ENCODE data around the gene STK10. TPM values are rescaled to one million over a fixed set of nuclear protein-coding genes. Genes with fewer than 3 reads are reported as not detected.

The STK10 gene
- total and polyA plus RNA-seq, 2 of the 8 experiments (the other 6 are each of a cell fraction or from before 2014, with no cell fraction given) = 10.5 to 21.4 TPM

DNA sequence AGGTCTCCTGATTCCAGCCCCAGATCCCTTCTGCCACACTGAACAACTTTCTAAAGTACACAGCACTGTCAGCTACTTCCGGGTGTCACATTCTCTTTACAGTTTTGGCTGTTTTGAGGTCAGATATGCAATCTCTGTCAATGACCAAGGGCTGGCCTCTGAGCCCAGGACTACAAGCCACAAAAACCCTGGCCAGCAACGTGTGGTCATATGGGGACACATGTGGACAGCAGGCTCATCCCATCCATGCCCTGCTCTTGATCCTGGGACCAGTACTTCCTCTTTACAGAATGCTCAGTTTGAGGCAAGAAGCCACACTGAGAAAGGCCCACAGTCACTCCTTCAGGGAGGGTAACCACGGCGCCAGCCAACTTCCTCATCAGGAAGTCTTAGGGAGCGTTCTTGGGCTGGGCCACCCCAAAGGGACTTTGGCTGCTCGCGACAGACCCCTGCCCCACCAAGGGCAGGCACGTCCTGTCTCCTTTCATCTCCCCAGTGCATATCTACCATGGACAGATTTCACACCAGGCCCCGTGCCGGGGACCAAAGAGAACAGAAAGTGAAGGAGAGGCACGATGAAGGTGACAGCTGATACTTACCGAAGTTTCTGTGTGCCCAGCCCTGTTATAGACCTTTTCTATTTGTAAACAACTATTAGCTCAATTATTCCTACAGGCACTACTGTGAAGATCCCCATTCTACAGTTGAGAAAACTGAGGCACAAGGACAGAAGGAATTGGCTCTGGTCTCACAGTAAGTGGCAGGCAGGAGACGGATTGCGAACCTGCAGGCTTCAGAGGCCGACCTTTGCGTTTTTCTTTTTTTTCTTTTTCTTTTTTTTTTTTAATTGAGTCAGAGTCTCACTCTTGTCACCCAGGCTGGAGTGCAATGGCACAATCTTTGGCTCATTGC, 37.3 kb downstream of the STK10 start (continued):
- TF ChIP-seq, protein P1, sequence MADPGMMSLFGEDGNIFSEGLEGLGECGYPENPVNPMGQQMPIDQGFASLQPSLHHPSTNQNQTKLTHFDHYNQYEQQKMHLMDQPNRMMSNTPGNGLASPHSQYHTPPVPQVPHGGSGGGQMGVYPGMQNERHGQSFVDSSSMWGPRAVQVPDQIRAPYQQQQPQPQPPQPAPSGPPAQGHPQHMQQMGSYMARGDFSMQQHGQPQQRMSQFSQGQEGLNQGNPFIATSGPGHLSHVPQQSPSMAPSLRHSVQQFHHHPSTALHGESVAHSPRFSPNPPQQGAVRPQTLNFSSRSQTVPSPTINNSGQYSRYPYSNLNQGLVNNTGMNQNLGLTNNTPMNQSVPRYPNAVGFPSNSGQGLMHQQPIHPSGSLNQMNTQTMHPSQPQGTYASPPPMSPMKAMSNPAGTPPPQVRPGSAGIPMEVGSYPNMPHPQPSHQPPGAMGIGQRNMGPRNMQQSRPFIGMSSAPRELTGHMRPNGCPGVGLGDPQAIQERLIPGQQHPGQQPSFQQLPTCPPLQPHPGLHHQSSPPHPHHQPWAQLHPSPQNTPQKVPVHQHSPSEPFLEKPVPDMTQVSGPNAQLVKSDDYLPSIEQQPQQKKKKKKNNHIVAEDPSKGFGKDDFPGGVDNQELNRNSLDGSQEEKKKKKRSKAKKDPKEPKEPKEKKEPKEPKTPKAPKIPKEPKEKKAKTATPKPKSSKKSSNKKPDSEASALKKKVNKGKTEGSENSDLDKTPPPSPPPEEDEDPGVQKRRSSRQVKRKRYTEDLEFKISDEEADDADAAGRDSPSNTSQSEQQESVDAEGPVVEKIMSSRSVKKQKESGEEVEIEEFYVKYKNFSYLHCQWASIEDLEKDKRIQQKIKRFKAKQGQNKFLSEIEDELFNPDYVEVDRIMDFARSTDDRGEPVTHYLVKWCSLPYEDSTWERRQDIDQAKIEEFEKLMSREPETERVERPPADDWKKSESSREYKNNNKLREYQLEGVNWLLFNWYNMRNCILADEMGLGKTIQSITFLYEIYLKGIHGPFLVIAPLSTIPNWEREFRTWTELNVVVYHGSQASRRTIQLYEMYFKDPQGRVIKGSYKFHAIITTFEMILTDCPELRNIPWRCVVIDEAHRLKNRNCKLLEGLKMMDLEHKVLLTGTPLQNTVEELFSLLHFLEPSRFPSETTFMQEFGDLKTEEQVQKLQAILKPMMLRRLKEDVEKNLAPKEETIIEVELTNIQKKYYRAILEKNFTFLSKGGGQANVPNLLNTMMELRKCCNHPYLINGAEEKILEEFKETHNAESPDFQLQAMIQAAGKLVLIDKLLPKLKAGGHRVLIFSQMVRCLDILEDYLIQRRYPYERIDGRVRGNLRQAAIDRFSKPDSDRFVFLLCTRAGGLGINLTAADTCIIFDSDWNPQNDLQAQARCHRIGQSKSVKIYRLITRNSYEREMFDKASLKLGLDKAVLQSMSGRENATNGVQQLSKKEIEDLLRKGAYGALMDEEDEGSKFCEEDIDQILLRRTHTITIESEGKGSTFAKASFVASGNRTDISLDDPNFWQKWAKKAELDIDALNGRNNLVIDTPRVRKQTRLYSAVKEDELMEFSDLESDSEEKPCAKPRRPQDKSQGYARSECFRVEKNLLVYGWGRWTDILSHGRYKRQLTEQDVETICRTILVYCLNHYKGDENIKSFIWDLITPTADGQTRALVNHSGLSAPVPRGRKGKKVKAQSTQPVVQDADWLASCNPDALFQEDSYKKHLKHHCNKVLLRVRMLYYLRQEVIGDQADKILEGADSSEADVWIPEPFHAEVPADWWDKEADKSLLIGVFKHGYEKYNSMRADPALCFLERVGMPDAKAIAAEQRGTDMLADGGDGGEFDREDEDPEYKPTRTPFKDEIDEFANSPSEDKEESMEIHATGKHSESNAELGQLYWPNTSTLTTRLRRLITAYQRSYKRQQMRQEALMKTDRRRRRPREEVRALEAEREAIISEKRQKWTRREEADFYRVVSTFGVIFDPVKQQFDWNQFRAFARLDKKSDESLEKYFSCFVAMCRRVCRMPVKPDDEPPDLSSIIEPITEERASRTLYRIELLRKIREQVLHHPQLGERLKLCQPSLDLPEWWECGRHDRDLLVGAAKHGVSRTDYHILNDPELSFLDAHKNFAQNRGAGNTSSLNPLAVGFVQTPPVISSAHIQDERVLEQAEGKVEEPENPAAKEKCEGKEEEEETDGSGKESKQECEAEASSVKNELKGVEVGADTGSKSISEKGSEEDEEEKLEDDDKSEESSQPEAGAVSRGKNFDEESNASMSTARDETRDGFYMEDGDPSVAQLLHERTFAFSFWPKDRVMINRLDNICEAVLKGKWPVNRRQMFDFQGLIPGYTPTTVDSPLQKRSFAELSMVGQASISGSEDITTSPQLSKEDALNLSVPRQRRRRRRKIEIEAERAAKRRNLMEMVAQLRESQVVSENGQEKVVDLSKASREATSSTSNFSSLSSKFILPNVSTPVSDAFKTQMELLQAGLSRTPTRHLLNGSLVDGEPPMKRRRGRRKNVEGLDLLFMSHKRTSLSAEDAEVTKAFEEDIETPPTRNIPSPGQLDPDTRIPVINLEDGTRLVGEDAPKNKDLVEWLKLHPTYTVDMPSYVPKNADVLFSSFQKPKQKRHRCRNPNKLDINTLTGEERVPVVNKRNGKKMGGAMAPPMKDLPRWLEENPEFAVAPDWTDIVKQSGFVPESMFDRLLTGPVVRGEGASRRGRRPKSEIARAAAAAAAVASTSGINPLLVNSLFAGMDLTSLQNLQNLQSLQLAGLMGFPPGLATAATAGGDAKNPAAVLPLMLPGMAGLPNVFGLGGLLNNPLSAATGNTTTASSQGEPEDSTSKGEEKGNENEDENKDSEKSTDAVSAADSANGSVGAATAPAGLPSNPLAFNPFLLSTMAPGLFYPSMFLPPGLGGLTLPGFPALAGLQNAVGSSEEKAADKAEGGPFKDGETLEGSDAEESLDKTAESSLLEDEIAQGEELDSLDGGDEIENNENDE (IDR thresholded peaks at IDR 0.05; ENCODE audit: insufficient replicate concordance, low read length) = no peak
- no peak for TF ChIP-seq ZNF274 (IDR thresholded peaks at IDR 0.05; ENCODE audit: borderline replicate concordance, extremely low read depth, low read length)
- TF ChIP-seq CHD2 (IDR thresholded peaks at IDR 0.05; ENCODE audit: low read length) = no peak
- no peak for TF ChIP-seq KDM5A (IDR thresholded peaks at IDR 0.05; ENCODE audit: low read length)
- TF ChIP-seq SP1 (IDR thresholded peaks at IDR 0.05; ENCODE audit: low read depth, low read length) = no peak
- no peak for TF ChIP-seq HDAC2 (IDR thresholded peaks at IDR 0.05; ENCODE audit: borderline replicate concordance in 1 of 2, low read depth in 2 of 2, low read length in 2 of 2)
- no peak for TF ChIP-seq SP4 (IDR thresholded peaks at IDR 0.05; ENCODE audit: low read length)
- TF ChIP-seq CEBPB (IDR thresholded peaks at IDR 0.05; ENCODE audit: low read depth, low read length) = no peak
- no peak for TF ChIP-seq CTBP2 (IDR thresholded peaks at IDR 0.05; ENCODE audit: borderline replicate concordance, insufficient read depth, insufficient read length, low read length)
- TF ChIP-seq BACH1 (IDR thresholded peaks at IDR 0.05; ENCODE audit: low read length) = no peak
- TF ChIP-seq SIRT6 (IDR thresholded peaks at IDR 0.05; ENCODE audit: low read length) = no peak

All from H1 (cell line).